GM12891 (cell line): ENCODE results near the gene ATG7.

Experiments used
- POLR2A ChIP-seq: IDR thresholded peaks from 2 replicates; pipeline ENCODE4 v1.6.1; 2011; ENCODE audit warnings: low read depth, low read length, control low read depth
- POLR2AphosphoS5 ChIP-seq: IDR thresholded peaks from 2 replicates; pipeline ENCODE4 v1.6.1; 2011; ENCODE audit warnings: low read depth, low read length, control low read depth
- POU2F2 ChIP-seq: IDR thresholded peaks from 2 replicates; pipeline ENCODE4 v1.6.1; 2011; ENCODE audit warnings: low read depth, mild to moderate bottlenecking, control low read depth, low read length, moderate library complexity
- SPI1 ChIP-seq: IDR thresholded peaks from 2 replicates; pipeline ENCODE4 v1.6.1; 2011; ENCODE audit warnings: low read depth, low read length, control low read depth
- TAF1 ChIP-seq: IDR thresholded peaks from 2 replicates; pipeline ENCODE4 v1.6.1; 2011; ENCODE audit warnings: low read depth, low read length, control low read depth

DNA sequence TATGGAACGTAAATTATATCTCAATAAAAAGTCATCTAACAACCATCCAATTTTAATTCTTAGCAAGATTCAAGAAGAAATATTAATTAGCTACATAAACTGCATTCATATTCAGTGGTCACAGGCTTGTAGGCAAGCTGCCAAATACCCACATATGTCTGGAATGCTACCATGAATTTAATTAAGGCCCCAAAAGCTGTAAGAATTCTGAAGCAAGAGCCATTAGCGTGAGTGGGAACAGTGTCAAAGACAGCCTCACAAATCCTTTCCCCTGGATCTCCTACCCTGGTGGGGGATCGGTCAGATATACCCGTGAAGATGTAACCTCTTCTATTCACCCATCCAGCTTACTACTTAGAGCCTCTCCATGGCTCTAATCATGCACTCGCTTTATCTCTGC, 40.0 kb downstream of the ATG7 start:
- no peak for TF ChIP-seq POLR2A
- no peak for TF ChIP-seq TAF1
- TF ChIP-seq POU2F2 = no peak
- no peak for TF ChIP-seq POLR2AphosphoS5
- no peak for TF ChIP-seq SPI1
